NK-92 (cell line): ENCODE measurements around the gene COL6A1.

Source experiments
- DNase-seq: peaks from one replicate; lab custom pipeline; 2025; ENCODE audit not compliant: unreplicated experiment; lab: John Stamatoyannopoulos, UW

COL6A1 gene

DNA sequence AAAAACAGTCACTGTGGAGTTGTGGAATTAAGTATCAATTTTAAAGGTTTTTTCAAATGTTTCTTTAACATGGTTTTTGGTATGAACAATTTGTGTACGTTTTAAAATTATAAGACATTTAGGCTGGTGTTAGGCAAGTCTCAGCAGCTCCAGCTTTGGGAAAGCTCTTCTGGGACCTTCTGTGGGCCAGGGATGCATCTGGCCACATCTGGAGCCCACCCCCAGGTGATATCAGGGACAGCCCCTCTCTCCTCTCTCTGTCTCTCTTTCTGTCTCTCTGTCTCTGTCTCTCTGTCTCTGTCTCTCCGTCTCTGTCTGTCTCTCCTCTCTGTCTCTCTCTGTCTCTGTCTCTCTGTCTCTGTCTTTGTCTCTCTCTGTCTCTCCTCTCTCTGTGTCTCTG is 1.3 kb upstream of the COL6A1 start:
- no peak for DNase-seq

DNA sequence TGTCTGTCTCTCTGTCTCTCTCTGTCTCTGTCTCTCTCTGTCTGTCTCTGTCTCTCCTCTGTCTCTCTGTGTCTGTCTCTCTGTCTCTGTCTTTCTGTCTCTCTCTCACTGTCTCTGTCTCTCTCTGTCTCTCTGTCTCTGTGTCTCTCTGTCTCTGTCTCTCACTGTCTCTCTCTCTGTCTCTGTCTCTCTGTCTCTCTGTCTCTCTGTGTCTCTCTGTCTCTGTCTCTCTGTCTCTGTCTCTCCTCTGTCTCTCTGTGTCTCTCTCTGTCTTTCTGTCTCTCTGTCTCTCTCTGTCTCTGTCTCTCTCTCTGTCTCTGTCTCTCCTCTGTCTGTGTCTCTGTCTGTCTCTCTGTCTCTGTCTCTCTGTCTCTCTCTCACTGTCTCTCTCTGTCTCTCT is 873 bp upstream of the COL6A1 start:
- DNase-seq, result no peak

DNA sequence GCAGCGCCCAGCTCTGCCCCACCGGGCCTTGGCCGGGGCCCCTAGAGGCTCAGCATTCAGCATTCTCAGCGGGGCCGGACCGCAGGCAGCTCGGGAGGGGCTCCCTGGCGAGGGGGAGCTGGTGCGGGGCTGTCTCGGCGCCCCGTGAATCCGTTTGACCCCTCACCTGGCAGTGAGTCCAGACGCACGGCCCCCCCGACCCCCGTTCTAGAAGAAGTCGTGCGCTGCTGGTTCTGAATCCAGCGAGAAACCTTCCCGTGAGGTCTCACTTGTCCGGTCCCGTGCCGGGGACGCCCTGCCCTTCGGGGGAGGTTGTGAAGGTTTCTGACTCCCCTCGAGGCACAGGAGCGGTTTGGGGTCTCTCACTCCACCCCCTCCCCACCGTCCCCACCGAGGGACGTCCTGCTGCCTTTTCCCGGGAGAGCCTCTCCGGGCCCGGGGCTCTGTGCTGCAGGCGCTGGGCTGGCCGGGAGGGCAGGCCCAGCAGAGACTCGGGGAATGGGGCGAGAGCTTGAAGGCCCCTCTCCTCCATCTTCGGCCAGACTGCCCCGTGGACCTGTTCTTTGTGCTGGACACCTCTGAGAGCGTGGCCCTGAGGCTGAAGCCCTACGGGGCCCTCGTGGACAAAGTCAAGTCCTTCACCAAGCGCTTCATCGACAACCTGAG is 655 bp downstream of the COL6A1 start:
- no peak for DNase-seq

DNA sequence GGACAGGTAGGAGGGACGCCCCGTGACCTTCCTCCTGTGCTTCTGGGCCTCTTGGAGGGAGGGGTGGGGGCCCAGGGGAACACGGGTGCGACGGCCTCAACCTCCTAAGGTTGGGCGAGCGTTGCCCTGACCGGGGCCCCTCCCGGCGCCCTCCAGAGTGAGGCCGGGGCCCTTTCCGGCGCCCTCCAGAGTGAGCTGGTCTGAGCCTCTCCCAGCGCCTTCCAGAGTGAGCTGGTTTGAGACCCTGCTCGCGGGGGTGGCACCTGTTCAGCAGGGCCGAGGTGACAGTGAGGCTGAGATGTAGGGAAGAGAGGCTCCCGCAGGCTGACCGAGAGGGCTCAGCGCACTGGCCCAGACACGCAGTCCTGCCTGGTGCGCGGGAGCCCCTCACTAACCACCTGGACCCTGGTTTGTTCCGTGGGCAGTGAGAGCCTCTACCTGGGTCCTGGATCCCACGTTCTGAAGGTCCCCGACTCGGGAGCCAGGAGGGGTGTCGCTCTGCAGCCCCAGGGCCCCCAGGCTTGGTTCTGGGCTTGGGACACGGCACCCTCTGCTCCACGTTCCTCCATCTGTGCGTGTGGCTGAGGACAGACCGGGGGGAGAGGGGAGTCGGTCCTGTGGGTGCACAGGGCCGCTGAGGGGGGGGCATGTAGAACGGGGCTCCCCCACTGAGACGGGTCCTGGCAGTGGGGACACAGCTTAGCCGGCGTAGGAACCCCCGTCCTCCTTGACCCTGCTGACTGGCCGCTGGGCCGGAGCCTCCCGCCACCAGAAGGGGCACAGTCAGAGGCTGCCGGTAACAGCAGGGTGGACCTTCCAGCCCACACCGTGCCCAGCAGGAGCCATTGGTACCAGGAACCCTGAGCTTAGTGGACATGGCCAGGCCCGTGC is 1.4 kb downstream of the COL6A1 start:
- DNase-seq, result no peak

DNA sequence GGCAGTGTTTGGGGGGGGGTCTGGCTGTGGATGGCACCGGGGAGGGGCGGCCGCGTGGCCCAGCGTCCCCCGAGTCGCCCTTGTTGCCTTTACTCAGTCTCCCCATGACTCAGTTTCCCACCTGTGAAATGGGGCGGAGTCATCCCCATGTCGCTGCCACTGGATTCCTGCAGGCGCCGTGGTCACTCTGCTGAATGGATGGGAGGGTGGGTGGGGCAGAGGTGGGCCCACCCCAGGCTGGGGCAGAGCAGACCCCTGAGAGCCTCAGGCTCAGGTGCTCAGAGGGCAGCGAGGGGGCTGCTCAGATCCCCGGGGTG is 2.0 kb downstream of the COL6A1 start:
- no peak for DNase-seq

DNA sequence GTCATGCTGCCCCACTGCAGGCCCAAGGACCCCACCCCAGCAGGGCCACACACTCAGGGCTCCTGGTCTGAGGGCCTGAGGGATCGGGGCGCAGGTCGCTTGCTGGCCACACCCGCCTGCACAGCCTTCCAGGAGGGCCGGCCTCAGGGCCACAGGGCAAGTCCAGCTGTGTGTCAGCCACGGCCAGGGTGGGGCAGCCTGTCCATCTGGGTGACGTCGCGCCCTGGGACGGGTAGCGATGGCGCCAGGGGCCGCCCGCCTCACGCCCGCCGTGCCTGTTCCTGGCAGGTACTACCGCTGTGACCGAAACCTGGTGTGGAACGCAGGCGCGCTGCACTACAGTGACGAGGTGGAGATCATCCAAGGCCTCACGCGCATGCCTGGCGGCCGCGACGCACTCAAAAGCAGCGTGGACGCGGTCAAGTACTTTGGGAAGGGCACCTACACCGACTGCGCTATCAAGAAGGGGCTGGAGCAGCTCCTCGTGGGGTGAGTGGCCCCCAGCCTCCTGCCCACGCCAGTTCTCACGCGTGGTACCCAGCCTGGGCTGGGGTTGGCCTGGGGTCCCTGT is 2.5 kb downstream of the COL6A1 start:
- DNase-seq, result no peak

DNA sequence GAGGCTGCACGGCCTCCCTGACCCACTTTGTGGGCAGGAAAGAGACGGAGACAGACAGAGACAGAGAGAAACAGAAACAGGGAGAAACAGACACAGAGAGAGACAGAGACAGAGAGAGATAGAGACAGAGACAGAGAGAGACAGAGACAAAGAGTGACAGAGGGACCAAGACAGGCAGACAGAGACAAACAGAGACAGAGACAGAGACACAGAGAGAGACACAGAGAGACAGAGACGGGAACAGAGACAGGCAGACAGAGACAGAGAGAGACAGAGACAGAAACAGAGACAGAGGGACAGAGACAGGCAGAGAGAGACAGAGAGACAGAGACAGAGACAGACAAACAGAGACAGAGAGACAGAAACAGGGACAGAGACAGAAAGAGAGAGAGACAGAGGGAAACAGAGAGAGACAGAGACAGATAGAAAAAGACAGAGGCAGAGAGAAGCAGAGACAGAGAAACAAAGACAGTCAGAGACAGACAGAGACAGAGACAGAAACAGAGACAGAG is 3.1 kb downstream of the COL6A1 start:
- no peak for DNase-seq

DNA sequence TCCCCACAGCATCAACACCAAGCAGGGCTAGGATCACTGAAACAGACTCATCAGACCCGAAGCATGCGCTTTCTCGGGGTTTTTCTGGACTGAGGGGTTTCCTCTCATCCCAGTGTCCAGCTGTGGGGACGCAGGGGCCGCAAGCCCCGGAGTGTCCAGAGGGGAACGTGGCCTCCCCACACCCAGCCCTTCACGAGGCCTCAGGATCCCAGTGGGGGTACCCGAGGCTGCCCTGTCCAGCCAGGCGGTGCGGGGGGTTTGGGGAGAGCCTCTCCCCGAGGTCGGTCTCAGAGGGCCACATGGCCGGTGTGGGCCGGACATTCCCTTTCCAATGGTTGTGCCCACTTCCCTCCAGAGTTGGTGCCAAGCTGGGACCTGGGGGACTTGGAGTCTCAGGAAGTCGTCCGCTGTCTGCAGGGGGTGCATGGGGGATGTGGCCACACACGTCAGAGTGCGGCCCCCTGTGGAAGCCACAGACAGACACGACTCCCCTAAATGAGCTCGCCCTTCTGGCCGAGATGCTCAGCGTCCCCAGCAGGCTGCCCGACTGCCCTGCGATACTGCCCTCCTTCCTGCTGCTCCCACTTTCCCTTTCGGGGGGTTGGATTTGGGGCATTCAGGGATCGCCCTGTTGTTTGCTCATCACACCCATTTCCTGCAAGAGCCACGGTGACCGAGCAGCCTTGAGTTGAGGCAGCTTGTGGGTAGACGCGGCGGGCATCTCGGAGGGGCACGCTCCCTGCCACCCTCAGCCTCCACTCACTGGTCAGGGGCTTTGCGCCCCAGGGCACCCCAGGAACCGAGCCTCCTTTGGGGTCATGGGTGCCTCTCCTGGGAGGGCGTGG is 4.1 kb downstream of the COL6A1 start:
- DNase-seq, result no peak

DNA sequence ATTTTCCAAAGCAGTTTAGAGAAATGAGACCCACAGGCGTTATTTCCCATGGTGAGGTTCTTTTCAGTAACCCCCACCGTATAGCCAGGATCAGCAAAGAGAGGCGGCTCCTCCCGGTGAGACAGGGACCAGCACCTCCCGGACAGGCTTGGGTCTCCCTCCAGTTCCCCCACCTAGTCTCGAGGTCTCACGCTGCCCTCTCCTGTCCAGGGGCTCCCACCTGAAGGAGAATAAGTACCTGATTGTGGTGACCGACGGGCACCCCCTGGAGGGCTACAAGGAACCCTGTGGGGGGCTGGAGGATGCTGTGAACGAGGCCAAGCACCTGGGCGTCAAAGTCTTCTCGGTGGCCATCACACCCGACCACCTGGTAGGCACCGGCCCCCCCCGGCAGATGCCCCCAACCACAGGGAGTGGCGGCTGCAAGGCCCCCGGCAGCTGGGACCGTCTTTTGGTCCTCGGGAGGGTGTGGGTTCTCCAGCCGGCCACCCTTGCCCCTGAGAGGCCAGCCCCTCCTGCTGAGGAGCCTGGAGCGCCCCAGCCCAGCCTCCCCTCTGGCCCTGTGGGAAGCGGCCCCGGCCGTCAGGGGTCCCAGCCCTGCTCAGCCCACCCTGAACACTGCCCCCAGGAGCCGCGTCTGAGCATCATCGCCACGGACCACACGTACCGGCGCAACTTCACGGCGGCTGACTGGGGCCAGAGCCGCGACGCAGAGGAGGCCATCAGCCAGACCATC is 4.9 kb downstream of the COL6A1 start:
- no peak for DNase-seq

DNA sequence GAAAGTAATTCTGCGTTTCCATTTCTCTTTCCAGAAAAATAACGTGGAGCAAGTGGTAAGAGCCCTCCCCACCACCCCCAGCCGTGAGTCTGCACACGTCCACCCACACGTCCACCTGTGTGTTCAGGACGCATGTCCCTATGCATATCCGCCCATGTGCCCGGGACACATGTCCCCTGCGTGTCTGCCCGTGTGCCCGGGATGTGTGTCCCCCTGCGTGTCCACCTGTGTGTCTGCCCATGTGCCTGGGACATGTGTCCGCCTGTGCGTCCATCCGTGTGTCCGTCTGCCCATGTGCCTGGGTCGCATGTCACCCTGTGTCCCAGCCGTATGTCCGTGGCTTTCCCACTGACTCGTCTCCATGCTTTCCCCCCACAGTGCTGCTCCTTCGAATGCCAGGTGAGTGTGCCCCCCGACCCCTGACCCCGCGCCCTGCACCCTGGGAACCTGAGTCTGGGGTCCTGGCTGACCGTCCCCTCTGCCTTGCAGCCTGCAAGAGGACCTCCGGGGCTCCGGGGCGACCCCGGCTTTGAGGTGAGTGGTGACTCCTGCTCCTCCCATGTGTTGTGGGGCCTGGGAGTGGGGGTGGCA is 5.6 kb downstream of the COL6A1 start:
- no peak for DNase-seq

DNA sequence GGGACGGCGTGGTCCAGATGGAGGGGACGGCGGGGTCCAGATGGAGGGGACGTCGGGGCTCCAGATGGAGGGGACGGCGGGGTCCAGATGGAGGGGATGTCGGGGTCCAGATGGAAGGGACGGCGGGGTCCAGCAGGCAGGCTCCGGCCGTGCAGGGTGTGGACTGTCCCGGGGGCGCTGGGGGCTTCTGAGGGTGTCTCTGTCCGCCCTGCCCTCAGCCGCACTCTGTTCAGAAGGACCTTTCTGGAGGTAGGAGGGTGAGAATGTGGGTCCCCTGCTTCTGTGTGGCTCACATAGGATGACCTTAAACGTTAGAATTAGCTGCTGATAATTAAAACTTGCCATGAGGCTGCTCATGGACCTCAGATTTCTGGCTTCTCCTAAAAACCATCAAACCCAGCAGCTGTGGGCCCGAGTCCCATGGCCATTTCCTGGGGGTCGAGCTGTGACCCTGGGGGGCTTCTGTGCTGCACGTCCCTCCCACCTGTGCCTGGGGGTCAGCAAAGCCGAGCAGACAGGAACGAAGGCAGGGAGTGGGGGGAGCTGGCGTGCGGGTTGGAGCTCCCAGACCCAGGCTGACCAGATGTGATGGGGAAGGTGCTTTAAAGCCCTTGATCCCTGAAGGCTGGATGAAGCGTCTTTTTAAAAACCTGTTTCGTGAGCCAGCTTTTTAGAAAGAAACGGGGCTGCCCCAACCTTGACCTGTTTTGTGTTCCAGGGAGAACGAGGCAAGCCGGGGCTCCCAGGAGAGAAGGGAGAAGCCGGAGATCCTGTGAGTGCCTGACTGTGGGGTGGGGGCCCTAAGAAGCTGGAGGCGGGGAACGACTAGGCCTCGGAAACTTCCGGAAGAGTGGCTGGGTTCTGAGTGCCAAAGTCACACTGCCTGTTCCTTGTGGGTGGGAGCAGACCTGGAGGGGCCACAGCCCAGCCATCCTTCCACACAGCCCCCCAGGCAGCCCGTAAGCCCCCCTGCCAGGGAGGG is 7.1 kb downstream of the COL6A1 start:
- no peak for DNase-seq

DNA sequence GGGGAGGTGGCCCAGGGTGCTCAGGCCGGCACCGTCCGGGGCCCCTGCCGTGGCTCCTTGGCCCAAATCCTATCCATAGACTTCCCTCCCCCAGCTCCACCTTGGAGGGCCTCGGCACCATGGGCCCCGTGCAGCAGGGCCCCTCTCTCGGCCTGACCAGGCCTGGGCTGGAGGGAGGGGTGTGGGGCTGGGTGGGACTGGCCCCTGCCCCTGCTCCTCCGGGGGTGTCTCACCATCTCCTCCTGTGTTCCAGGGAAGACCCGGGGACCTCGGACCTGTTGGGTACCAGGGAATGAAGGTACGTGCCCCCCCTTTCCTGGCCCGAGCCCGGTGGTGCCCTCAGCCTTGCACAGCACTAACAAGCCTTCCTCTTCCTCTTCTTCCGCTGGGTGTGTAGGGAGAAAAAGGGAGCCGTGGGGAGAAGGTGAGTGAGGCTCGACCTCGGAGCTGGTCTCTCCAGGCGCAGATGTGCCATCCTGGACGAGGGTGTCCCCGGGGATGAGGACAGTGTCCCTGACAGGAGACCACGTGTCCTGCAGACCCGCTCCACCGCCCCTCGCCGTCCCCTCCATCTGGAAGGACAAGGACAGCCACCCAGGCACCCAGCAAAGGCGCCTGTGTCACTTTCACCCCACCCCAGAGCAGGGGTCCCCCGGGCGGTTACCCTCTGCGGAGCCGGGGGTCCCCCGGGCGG is 7.9 kb downstream of the COL6A1 start:
- DNase-seq, result no peak

DNA sequence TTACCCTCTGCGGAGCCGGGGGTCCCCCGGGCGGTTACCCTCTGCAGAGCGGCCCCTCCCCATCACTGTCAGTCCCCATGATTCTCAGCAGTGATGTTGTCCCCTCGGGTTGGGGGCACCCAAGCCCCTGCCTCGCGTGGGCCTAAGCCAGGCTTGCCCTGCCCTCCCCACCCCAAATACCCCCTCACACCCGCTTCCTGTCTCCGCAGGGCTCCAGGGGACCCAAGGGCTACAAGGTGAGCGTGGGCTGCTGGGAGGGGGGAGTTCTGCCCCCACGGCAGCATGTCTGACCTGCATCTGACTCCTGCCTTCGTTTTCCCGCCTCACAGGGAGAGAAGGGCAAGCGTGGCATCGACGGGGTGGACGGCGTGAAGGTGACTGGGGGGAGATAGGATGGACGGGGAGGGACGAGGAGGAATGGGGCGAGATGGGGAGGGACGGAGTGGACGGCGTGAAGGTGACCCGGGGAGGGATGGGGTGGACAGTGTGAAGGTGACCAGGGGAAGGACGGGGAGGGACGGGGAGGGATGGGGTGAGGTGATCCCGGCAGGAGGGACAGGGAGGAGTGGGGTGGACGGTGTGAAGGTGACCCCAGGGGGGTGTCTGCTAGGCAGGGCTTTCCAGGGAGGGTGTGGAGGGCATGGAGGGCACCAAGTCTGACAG is 8.6 kb downstream of the COL6A1 start:
- DNase-seq, result no peak

DNA sequence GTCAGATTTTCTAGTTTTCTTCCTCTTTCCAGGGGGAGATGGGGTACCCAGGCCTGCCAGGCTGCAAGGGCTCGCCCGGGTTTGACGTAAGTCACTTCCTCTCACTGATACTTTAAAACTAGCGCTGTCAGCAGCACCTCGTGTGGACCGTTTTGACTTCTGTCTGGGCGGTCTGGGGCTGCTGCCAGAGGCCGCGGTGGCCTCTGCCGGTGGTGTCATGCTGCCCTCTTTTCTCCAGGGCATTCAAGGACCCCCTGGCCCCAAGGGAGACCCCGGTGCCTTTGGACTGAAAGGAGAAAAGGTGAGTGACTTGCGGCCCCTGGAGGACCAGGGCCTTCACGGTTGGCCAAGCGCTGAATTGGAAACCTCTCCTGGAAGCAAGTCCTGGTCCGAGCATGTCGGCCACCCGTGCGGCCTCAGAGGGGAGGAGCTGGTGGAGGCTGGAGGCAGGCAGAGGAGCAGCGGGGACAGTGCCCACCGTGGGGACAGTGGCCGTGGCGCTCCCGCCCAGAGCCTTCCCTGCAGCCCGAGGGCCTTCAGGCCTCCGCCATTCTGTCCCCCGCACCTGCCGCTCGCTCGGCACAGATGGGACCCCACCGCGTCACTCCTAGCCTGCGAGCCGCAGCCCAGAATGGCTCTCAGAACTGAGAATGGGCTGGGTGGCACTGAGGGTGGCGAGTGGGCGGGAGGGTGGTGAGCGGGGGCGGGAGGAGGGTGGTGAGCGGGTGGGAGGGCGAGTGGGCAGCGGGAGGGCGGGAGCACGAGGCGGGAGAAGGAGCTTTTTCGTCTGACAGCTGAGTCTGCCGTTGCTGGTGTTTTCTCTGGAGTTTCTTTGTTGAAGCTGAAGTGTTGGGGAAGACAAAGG is 9.4 kb downstream of the COL6A1 start:
- no peak for DNase-seq

DNA sequence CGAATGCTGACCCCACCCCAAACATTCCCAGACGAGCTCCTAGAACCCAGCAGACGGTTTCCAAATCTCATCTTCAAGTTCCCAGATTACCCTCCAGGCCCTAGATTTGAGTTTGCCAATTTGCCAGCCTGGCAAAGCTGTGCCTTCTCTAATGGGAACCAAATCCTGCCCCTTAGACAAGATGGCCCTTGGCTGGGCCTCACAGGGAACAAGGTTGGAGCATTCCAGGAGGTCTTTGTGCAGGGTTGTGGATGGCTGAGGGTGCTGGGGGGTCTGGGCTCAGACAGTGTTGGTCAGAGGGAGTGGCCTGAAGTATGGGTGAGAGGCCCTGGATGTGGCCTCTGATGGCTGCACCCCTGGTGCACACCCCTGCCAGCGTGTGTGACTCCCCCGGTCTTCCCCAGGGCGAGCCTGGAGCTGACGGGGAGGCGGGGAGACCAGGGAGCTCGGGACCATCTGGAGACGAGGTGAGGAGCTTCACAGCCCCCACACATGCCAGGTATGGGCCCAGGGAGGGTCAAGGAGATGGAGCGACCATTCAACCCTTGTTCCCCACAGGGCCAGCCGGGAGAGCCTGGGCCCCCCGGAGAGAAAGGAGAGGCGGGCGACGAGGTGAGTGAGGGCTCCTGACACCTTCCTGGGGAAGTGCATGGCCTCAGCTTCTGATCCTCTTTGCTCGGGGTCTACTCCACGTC is 10.2 kb downstream of the COL6A1 start:
- no peak for DNase-seq
